WTC11 (cell line): ENCODE measurements around the gene TANGO6. TPM values are rescaled to one million over a fixed set of nuclear protein-coding genes. Genes with fewer than 3 reads are reported as not detected.

Experiments
- ATAC-seq: fragments of 200-7000 bp; cut with Tn5 transposase; 2 replicates; pipeline ENCODE4 v1.10.0; 2021; ENCODE audit warnings: mild to moderate bottlenecking, moderate library complexity
- CTCF ChIA-PET: fragments of 300-600 bp; sonication (Branson Sonifier 250); formaldehyde crosslinking; loops from one replicate; lab custom pipeline; 2021; ENCODE audit warnings: antibody characterized with exemption; lab: Charles Lee
- POLR2A ChIA-PET: fragments of 350-600 bp; sonication (Branson Sonifier 250); formaldehyde crosslinking; loops from one replicate; lab custom pipeline; 2021; ENCODE audit warnings: antibody characterized with exemption; lab: Charles Lee
- DNase-seq: peaks from one replicate; pipeline ENCODE4 v3.0.0; 2021; ENCODE audit warnings: low spot score
- H3K27ac Mint-ChIP-seq: 2 replicates; pipeline ENCODE4 v1.8.0; 2021; ENCODE audit warnings: mixed read lengths
- H3K27me3 Mint-ChIP-seq: 2 replicates; pipeline ENCODE4 v1.8.0; 2021; ENCODE audit warnings: low read depth, mild to moderate bottlenecking, moderate library complexity, mixed read lengths
- H3K36me3 Mint-ChIP-seq: 2 replicates; pipeline ENCODE4 v1.8.0; 2021; ENCODE audit warnings: mixed read lengths
- H3K4me1 Mint-ChIP-seq: 2 replicates; pipeline ENCODE4 v1.8.0; 2022; ENCODE audit warnings: mixed read lengths
- H3K4me3 Mint-ChIP-seq: 2 replicates; pipeline ENCODE4 v1.8.0; 2021; ENCODE audit warnings: mild to moderate bottlenecking, moderate library complexity, mixed read lengths
- H3K9me3 Mint-ChIP-seq: 2 replicates; pipeline ENCODE4 v1.8.0; 2021; ENCODE audit warnings: mixed read lengths
- CREM ChIP-seq: sonication (generic); formaldehyde crosslinking; IDR thresholded peaks from 2 replicates; pipeline ENCODE4 v1.8.1; 2022; ENCODE audit warnings: mild to moderate bottlenecking, missing genetic modification reagents, moderate library complexity
- ESRRA ChIP-seq: sonication (generic); formaldehyde crosslinking; IDR thresholded peaks from 2 replicates; pipeline ENCODE4 v1.8.1; 2022; ENCODE audit warnings: mild to moderate bottlenecking, missing genetic modification reagents, borderline replicate concordance
- FOXK1 ChIP-seq: sonication (generic); formaldehyde crosslinking; IDR thresholded peaks from 2 replicates; pipeline ENCODE4 v1.8.0; 2022; ENCODE audit warnings: mild to moderate bottlenecking, moderate library complexity, missing genetic modification reagents
- GABPB1 ChIP-seq: sonication (generic); formaldehyde crosslinking; IDR thresholded peaks from 2 replicates; pipeline ENCODE4 v1.8.1; 2023; ENCODE audit warnings: mild to moderate bottlenecking, missing genetic modification reagents
- KAT7 ChIP-seq: sonication (generic); formaldehyde crosslinking; IDR thresholded peaks from 2 replicates; pipeline ENCODE4 v1.8.1; 2023; ENCODE audit warnings: missing genetic modification reagents, mild to moderate bottlenecking, borderline replicate concordance
- NR1H2 ChIP-seq: sonication (generic); formaldehyde crosslinking; IDR thresholded peaks from 2 replicates; pipeline ENCODE4 v1.9.0; 2021; ENCODE audit warnings: mild to moderate bottlenecking, moderate library complexity, missing genetic modification reagents
- ZNF121 ChIP-seq: sonication (generic); formaldehyde crosslinking; IDR thresholded peaks from 2 replicates; pipeline ENCODE4 v1.8.0; 2023; ENCODE audit warnings: missing genetic modification reagents
- ZNF232 ChIP-seq: sonication (generic); formaldehyde crosslinking; IDR thresholded peaks from 2 replicates; pipeline ENCODE4 v1.8.0; 2022; ENCODE audit warnings: mild to moderate bottlenecking, missing genetic modification reagents
- ZNF263 ChIP-seq: sonication (generic); formaldehyde crosslinking; IDR thresholded peaks from 2 replicates; pipeline ENCODE4 v1.8.1; 2022; ENCODE audit warnings: low read depth, mild to moderate bottlenecking, moderate library complexity, missing genetic modification reagents
- ZNF396 ChIP-seq: fragments of 250-450 bp; sonication (Bioruptor Pico); IDR thresholded peaks from 2 replicates; pipeline ENCODE4 v1.8.0; 2021; ENCODE audit warnings: mild to moderate bottlenecking, moderate library complexity, borderline replicate concordance
- total RNA-seq: library from RNA; stranded (reverse); gene quantifications from 3 replicates; pipeline ENCODE4 v1.2.3, GENCODE V29; 2021
- TF ChIP-seq, protein P1 (sequence below): fragments of 250-450 bp; sonication (Bioruptor Pico); IDR thresholded peaks from 2 replicates; pipeline ENCODE4 v1.9.0; 2021; ENCODE audit warnings: mild to moderate bottlenecking
- TF ChIP-seq, protein P2 (sequence below): sonication (generic); formaldehyde crosslinking; IDR thresholded peaks from 2 replicates; pipeline ENCODE4 v1.8.0; 2023; ENCODE audit warnings: missing genetic modification reagents
- TF ChIP-seq, protein P3 (sequence below): fragments of 250-450 bp; sonication (Bioruptor Pico); conservative IDR thresholded peaks from 2 replicates; pipeline ENCODE4 v1.9.0; 2021; ENCODE audit warnings: mild to moderate bottlenecking
- TF ChIP-seq, protein P4 (sequence below): sonication (generic); formaldehyde crosslinking; IDR thresholded peaks from 2 replicates; pipeline ENCODE4 v1.8.1; 2023; ENCODE audit warnings: mild to moderate bottlenecking, missing genetic modification reagents
- TF ChIP-seq, protein P5 (sequence below): sonication (generic); formaldehyde crosslinking; IDR thresholded peaks from 2 replicates; pipeline ENCODE4 v1.8.1; 2023; ENCODE audit warnings: mild to moderate bottlenecking, missing genetic modification reagents, borderline replicate concordance

TANGO6 gene
- total RNA-seq, 1 experiment from 2014 or later: 15.6 TPM

DNA sequence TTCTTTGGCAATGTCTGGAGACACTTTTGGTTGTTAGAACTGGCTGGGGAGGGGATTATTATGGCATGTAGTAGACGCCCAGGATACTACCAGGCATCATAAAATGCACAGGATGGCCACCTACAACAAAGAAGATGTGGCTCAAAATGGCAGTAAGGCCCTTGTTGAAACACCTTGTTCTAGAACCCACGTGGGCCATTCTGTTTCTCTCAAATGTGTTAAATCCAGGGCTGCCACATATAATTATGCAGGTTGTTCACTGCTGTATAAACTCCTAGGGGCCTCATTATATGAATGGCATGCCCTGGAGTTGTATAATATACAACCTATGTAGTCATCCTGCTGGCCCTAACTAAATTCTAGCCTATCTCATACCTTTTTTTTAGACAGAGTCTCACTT, 138.6 kb downstream of the TANGO6 start:
- peaks cover 12% of the 10 kb centered on the region for H3K4me1 Mint-ChIP-seq
- H3K36me3 Mint-ChIP-seq: peaks cover 6% of the 10 kb centered on the region; the same call in 1 of the 2 replicates
- CTCF ChIA-PET: no interaction called here
- DNase-seq (no peak), ATAC-seq (no peak)
- H3K9me3 Mint-ChIP-seq: no peaks in the 10 kb centered on the region
- H3K4me3 Mint-ChIP-seq: no peak overlapping the region
- TF ChIP-seq ESRRA (CRISPR knock-in tag) (no peak), GABPB1 (CRISPR knock-in tag) (no peak)
- TF ChIP-seq, protein P1, sequence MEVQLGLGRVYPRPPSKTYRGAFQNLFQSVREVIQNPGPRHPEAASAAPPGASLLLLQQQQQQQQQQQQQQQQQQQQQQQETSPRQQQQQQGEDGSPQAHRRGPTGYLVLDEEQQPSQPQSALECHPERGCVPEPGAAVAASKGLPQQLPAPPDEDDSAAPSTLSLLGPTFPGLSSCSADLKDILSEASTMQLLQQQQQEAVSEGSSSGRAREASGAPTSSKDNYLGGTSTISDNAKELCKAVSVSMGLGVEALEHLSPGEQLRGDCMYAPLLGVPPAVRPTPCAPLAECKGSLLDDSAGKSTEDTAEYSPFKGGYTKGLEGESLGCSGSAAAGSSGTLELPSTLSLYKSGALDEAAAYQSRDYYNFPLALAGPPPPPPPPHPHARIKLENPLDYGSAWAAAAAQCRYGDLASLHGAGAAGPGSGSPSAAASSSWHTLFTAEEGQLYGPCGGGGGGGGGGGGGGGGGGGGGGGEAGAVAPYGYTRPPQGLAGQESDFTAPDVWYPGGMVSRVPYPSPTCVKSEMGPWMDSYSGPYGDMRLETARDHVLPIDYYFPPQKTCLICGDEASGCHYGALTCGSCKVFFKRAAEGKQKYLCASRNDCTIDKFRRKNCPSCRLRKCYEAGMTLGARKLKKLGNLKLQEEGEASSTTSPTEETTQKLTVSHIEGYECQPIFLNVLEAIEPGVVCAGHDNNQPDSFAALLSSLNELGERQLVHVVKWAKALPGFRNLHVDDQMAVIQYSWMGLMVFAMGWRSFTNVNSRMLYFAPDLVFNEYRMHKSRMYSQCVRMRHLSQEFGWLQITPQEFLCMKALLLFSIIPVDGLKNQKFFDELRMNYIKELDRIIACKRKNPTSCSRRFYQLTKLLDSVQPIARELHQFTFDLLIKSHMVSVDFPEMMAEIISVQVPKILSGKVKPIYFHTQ (CRISPR knock-in tag): no peak
- TF ChIP-seq, protein P2, sequence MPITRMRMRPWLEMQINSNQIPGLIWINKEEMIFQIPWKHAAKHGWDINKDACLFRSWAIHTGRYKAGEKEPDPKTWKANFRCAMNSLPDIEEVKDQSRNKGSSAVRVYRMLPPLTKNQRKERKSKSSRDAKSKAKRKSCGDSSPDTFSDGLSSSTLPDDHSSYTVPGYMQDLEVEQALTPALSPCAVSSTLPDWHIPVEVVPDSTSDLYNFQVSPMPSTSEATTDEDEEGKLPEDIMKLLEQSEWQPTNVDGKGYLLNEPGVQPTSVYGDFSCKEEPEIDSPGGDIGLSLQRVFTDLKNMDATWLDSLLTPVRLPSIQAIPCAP (CRISPR knock-in tag): no peak
- TF ChIP-seq, protein P3, sequence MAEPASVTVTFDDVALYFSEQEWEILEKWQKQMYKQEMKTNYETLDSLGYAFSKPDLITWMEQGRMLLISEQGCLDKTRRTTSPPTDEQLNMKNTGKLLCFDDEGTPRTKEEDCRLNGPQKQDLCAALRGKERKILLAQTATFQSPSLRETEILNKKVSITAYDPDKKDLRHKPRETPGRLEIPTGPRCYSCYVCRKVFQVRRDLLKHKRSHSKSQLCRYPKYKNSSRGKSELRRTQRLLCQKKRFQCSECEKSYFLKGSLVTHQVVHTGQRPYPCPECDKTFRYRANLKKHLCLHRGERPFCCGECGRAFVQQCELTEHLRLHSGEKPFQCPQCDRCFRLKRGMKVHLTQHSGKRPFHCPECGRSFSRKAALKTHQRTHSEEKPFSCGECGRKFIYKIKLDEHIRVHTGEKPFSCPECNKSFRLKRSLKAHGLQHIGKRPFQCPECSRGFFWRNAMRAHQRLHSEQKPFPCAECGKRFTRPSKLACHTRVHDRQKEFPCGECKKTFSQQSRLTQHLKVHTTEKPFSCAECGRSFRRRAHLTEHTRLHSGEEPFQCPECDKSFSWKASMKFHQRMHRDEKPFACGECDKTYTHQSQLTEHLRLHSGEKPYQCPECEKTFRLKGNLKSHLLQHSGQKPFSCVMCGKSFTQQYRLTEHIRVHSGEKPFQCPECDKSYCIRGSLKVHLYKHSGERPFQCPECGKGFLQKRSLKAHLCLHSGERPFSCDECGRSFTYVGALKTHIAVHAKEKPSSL (CRISPR knock-in tag): no peak
- TF ChIP-seq, protein P4, sequence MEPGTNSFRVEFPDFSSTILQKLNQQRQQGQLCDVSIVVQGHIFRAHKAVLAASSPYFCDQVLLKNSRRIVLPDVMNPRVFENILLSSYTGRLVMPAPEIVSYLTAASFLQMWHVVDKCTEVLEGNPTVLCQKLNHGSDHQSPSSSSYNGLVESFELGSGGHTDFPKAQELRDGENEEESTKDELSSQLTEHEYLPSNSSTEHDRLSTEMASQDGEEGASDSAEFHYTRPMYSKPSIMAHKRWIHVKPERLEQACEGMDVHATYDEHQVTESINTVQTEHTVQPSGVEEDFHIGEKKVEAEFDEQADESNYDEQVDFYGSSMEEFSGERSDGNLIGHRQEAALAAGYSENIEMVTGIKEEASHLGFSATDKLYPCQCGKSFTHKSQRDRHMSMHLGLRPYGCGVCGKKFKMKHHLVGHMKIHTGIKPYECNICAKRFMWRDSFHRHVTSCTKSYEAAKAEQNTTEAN: no peak
- H3K27ac Mint-ChIP-seq: no peak overlapping the region
- no peaks in the 10 kb centered on the region for H3K27me3 Mint-ChIP-seq
- POLR2A ChIA-PET: no interaction called here

DNA sequence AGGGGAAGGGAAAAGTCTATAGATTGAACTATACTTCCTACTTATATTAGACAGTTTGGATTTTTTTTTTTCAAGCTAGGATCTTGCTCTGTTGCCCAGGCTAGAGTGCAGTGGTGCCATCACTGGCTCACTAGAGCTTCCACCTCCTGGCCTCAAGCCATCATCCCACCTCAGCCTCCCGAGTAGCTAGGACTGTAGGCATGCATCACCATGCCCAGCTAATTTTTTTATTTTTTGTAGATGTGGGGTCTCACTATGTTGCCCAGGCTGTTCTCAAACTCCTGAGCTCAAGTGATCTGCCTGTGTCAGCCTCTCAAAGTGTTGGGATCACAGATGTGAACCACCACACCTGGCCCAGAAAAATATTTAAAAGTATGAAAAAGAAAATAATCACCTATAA, 141.1 kb downstream of the TANGO6 start:
- POLR2A ChIA-PET: no interaction called here
- ATAC-seq: no peak
- no peak overlapping the region for H3K27ac Mint-ChIP-seq

DNA sequence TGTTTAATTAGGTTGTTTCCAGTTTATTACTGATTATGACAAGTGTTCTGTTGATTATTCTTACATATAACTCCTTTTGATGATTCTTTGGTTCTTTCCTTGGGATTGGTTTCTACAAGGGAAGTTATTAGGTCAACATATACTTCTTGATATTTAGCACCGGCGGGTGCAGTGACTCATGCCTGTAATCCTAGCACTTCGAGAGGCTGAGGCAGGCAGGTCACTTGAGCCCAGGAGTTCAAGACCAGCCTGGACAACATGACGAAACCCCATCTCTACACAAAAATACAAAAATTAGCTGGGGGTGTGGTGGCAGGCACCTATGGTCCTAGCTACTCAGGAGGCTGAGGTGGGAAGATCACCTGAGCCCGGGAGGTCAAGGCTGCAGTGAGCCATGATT, 141.9 kb downstream of the TANGO6 start:
- H3K27me3 Mint-ChIP-seq: no peaks in the 10 kb centered on the region
- POLR2A ChIA-PET: no interaction called here
- CTCF ChIA-PET: no interaction called here
- ATAC-seq (no peak), DNase-seq (no peak)
- H3K4me1 Mint-ChIP-seq: peaks cover 38% of the 10 kb centered on the region
- H3K27ac Mint-ChIP-seq: no peak overlapping the region
- H3K4me3 Mint-ChIP-seq: no peak overlapping the region
- no peak for TF ChIP-seq KAT7
- TF ChIP-seq CREM (CRISPR knock-in tag): no peak
- no peak for TF ChIP-seq FOXK1 (CRISPR knock-in tag)
- H3K9me3 Mint-ChIP-seq: no peaks in the 10 kb centered on the region
- no peaks in the 10 kb centered on the region for H3K36me3 Mint-ChIP-seq

More for the DNA sequence above, 141.1 kb downstream of the TANGO6 start:
- CTCF ChIA-PET: interaction anchor here (1.1 kb wide), 1 partner anchor 140 kb away, joined by 3 read pairs; no protein-coding TSS in a partner anchor
- DNase-seq: no peak
- Mint-ChIP-seq H3K27me3 (no peaks in the 10 kb centered on the region), H3K9me3 (no peaks in the 10 kb centered on the region), H3K36me3 (no peaks in the 10 kb centered on the region), H3K4me1 (peaks cover 34% of the 10 kb centered on the region), H3K4me3 (no peak overlapping the region)
- TF ChIP-seq, protein P4: no peak
- TF ChIP-seq ZNF121 (CRISPR knock-in tag): peak; percentile 96

DNA sequence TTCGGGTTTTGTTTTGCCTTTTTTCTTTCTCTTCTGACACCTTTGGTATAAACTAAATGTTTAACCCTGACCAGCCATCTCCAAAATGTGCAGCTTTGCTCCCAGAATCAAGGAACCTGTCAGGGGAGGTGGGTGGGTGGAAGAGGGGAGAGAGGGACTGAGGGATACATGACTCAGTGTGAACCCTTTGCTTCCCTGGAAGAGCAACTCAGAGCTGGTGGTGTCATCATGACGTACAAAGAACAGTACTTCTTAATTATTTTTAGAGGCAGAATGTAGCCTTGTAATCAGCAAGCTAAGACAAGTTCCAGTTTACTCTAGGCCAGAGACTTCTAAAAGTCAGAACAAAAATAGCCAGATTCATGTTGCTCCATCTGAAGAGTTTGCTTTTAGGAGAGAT, 142.5 kb downstream of the TANGO6 start:
- ChIA-PET CTCF (no interaction called here), POLR2A (no interaction called here)
- Mint-ChIP-seq H3K4me1 (peaks cover 39% of the 10 kb centered on the region), H3K4me3 (no peak overlapping the region), H3K27ac (peak overlapping the region; percentile 73; the same call in 1 of the 2 replicates), H3K27me3 (no peaks in the 10 kb centered on the region), H3K36me3 (no peaks in the 10 kb centered on the region), H3K9me3 (no peaks in the 10 kb centered on the region)
- ATAC-seq: no peak
- no peak for DNase-seq
- TF ChIP-seq ZNF396 (no peak), FOXK1 (CRISPR knock-in tag) (no peak), ZNF232 (CRISPR knock-in tag) (no peak), ZNF263 (CRISPR knock-in tag) (no peak), NR1H2 (CRISPR knock-in tag) (no peak)
- TF ChIP-seq, protein P2 (CRISPR knock-in tag): no peak
- TF ChIP-seq, protein P5, sequence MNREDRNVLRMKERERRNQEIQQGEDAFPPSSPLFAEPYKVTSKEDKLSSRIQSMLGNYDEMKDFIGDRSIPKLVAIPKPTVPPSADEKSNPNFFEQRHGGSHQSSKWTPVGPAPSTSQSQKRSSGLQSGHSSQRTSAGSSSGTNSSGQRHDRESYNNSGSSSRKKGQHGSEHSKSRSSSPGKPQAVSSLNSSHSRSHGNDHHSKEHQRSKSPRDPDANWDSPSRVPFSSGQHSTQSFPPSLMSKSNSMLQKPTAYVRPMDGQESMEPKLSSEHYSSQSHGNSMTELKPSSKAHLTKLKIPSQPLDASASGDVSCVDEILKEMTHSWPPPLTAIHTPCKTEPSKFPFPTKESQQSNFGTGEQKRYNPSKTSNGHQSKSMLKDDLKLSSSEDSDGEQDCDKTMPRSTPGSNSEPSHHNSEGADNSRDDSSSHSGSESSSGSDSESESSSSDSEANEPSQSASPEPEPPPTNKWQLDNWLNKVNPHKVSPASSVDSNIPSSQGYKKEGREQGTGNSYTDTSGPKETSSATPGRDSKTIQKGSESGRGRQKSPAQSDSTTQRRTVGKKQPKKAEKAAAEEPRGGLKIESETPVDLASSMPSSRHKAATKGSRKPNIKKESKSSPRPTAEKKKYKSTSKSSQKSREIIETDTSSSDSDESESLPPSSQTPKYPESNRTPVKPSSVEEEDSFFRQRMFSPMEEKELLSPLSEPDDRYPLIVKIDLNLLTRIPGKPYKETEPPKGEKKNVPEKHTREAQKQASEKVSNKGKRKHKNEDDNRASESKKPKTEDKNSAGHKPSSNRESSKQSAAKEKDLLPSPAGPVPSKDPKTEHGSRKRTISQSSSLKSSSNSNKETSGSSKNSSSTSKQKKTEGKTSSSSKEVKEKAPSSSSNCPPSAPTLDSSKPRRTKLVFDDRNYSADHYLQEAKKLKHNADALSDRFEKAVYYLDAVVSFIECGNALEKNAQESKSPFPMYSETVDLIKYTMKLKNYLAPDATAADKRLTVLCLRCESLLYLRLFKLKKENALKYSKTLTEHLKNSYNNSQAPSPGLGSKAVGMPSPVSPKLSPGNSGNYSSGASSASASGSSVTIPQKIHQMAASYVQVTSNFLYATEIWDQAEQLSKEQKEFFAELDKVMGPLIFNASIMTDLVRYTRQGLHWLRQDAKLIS (CRISPR knock-in tag): no peak
